HG02678 (cell line): Measurements from ENCODE around the gene ORAI1.
A peak's percentile ranks its signal among the peaks of the same experiment; 100 is the strongest.
"Not testable (repeated sequence)": the region's sequence is repeated elsewhere in the genome, so short reads cannot be mapped to it uniquely, and the experiment has no call there.

ENCODE experiments used
- ATAC-seq: cut with Tn5 transposase; IDR thresholded peaks from one replicate; pipeline ENCODE4 v1.9.1; 2021; ENCODE audit warnings: mild to moderate bottlenecking, moderate library complexity; ENCODE audit not compliant: unreplicated experiment

ORAI1 gene

GRCh38 chr12:121626087-121626852 lies at the start of gene ORAI1:
TSS of gene ORAI1 (plus strand) at chr12:121626530.
- ATAC-seq: peak; percentile 74

- ATAC-seq: no peak
Measured at GRCh38 chr12:121576851-121577391, 49.4 kb upstream of the ORAI1 start.

GRCh38 chr12:121577443-121578180 lies 48.7 kb upstream of the ORAI1 start:
- no peak for ATAC-seq

GRCh38 chr12:121578230-121579189 lies 47.8 kb upstream of the ORAI1 start:
- no peak for ATAC-seq

GRCh38 chr12:121579190-121579791 lies 47.0 kb upstream of the ORAI1 start:
- no peak for ATAC-seq

GRCh38 chr12:121579981-121580868 lies 46.1 kb upstream of the ORAI1 start:
- ATAC-seq: no peak

- no peak for ATAC-seq
Measured at GRCh38 chr12:121580959-121581685, 45.2 kb upstream of the ORAI1 start, which contains the start of gene KDM2B. TSS of gene KDM2B (minus strand) at chr12:121581023. CDS start at chr12:121580911, 112 bp downstream.

- no peak for ATAC-seq
Measured at GRCh38 chr12:121581686-121582429, 44.5 kb upstream of the ORAI1 start.

GRCh38 chr12:121582583-121583333 lies 43.6 kb upstream of the ORAI1 start:
- ATAC-seq: no peak

- not testable (repeated sequence) for ATAC-seq
Measured at GRCh38 chr12:121583334-121583661, 43.0 kb upstream of the ORAI1 start.

- not testable (repeated sequence) for ATAC-seq
Measured at GRCh38 chr12:121584885-121585284, 41.4 kb upstream of the ORAI1 start.

- peak; percentile 53 for ATAC-seq
Measured at GRCh38 chr12:121590476-121591143, 35.7 kb upstream of the ORAI1 start.

GRCh38 chr12:121592320-121592719 lies 34.0 kb upstream of the ORAI1 start:
- no peak for ATAC-seq

GRCh38 chr12:121595520-121595919 lies 30.8 kb upstream of the ORAI1 start:
- no peak for ATAC-seq

- no peak for ATAC-seq
Measured at GRCh38 chr12:121596526-121596925, 29.8 kb upstream of the ORAI1 start.

- no peak for ATAC-seq
Measured at GRCh38 chr12:121600702-121601336, 25.5 kb upstream of the ORAI1 start.
